ENCODE measurements around the gene BMP5.

DNA sequence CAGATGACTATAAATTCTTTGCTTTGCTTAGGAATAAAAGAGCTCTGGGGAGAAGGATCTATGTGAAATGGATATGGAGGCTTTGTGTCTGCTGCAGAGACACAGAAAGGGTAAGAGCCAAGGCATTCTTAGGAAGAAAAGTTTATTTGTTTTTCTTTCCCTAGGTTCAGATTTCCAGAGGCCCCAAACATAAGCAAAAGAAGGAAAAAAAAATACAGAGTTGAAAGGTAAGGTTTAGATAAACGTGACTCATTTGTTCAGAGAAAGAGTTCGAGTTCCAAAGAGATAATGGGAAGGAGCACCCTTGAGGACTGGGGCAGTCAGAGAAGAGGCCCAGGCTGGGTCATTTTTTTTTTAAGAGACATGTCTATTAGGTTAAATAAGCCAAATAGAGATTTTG, 27.4 kb upstream of the BMP5 start:
- TF ChIP-seq, protein P1, sequence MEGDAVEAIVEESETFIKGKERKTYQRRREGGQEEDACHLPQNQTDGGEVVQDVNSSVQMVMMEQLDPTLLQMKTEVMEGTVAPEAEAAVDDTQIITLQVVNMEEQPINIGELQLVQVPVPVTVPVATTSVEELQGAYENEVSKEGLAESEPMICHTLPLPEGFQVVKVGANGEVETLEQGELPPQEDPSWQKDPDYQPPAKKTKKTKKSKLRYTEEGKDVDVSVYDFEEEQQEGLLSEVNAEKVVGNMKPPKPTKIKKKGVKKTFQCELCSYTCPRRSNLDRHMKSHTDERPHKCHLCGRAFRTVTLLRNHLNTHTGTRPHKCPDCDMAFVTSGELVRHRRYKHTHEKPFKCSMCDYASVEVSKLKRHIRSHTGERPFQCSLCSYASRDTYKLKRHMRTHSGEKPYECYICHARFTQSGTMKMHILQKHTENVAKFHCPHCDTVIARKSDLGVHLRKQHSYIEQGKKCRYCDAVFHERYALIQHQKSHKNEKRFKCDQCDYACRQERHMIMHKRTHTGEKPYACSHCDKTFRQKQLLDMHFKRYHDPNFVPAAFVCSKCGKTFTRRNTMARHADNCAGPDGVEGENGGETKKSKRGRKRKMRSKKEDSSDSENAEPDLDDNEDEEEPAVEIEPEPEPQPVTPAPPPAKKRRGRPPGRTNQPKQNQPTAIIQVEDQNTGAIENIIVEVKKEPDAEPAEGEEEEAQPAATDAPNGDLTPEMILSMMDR (optimal IDR thresholded peaks at IDR 0.05 in 1 of 3, IDR thresholded peaks at IDR 0.05 in 1 of 3, conservative IDR thresholded peaks at IDR 0.05 in 1 of 3; ENCODE audit: extremely low read depth in 1 of 3, insufficient read depth in 2 of 3, low read length in 3 of 3): no peak
- no peak for TF ChIP-seq EZH2 (IDR thresholded peaks at IDR 0.05; ENCODE audit: low read length)

Data from keratinocyte (primary cell).